Bronchial epithelial cell (primary cell): ENCODE results near the gene RNF121. TPM values are rescaled to one million over a fixed set of nuclear protein-coding genes. Genes with fewer than 3 reads are reported as not detected.
A peak's percentile ranks its signal among the peaks of the same experiment; 100 is the strongest.
"Not testable (repeated sequence)": the region's sequence is repeated elsewhere in the genome, so short reads cannot be mapped to it uniquely, and the experiment has no call there.

Experiments used
- DNase-seq: peaks from one replicate; pipeline ENCODE4 v3.0.0-alpha.2; 2010; ENCODE audit warnings: low read depth
- FAIRE-seq: peaks from 2 replicates; lab custom pipeline; 2011; peaks lifted over from hg19 to GRCh38; lab: Jason Lieb, UNC
- H3K27me3 ChIP-seq: 2 replicates; pipeline ENCODE4 v1.5.1; 2011; ENCODE audit warnings: low read length; ENCODE audit not compliant: control insufficient read depth, insufficient read depth
- H3K36me3 ChIP-seq: 2 replicates; pipeline ENCODE4 v1.5.1; 2011; ENCODE audit warnings: low read length; ENCODE audit not compliant: control insufficient read depth, insufficient read depth
- H3K4me3 ChIP-seq: 2 replicates; pipeline ENCODE4 v1.5.1; 2011; ENCODE audit warnings: mild to moderate bottlenecking, low read depth, low read length, control low read depth
- CTCF ChIP-seq: IDR thresholded peaks from 2 replicates; pipeline ENCODE4 v1.5.1; 2011; ENCODE audit warnings: mild to moderate bottlenecking, moderate library complexity, low read length, control low read depth, inconsistent platforms; ENCODE audit not compliant: insufficient read depth, severe bottlenecking
- total RNA-seq: library from RNA; depleted of rRNA; stranded (reverse); fragments of >200 nt; gene quantifications from 2 replicates; pipeline ENCODE4 v1.2.1, GENCODE V29; 2014

Gene RNF121
- total RNA-seq: 28.5 and 32.6 TPM in 2 replicates

GRCh38 chr11:71928737-71929443 is at the start of gene RNF121:
RNF121 (plus strand) TSS chr11:71929046; CDS start chr11:71929062, 16 bp downstream.
- peak within 1 kb of the TSS; percentile 93 for H3K4me3 ChIP-seq
- no peak for TF ChIP-seq CTCF
- FAIRE-seq (no peak), DNase-seq (peak; percentile 89)
- no peaks in the 10 kb centered on the region for H3K27me3 ChIP-seq
- peaks cover 1% of the 10 kb centered on the region for H3K36me3 ChIP-seq

- not testable (repeated sequence) for FAIRE-seq, H3K4me3 ChIP-seq, H3K27me3 ChIP-seq, DNase-seq, H3K36me3 ChIP-seq
Measured at GRCh38 chr11:71885806-71886205, 43.0 kb upstream of the RNF121 start.

GRCh38 chr11:71888335-71889010 is 40.4 kb upstream of the RNF121 start:
- DNase-seq: peak; percentile 5
- H3K27me3 ChIP-seq, FAIRE-seq, H3K36me3 ChIP-seq, H3K4me3 ChIP-seq: not testable (repeated sequence)

- H3K4me3 ChIP-seq, H3K36me3 ChIP-seq, FAIRE-seq, H3K27me3 ChIP-seq: not testable (repeated sequence)
- peak; percentile 1 for DNase-seq
Measured at GRCh38 chr11:71889181-71889872, 39.5 kb upstream of the RNF121 start.

- Histone ChIP-seq H3K27me3 (no peaks in the 10 kb centered on the region), H3K4me3 (no peak overlapping the region), H3K36me3 (no peaks in the 10 kb centered on the region)
- no peak for TF ChIP-seq CTCF
- DNase-seq (no peak), FAIRE-seq (no peak)
Measured at GRCh38 chr11:71895961-71896360, 32.9 kb upstream of the RNF121 start.

GRCh38 chr11:71901137-71901536 is 27.7 kb upstream of the RNF121 start:
- not testable (repeated sequence) for DNase-seq, FAIRE-seq, H3K4me3 ChIP-seq, H3K27me3 ChIP-seq, H3K36me3 ChIP-seq

GRCh38 chr11:71908218-71908617 is 20.6 kb upstream of the RNF121 start:
- Histone ChIP-seq H3K4me3 (no peak overlapping the region), H3K27me3 (no peaks in the 10 kb centered on the region), H3K36me3 (no peaks in the 10 kb centered on the region)
- no peak for TF ChIP-seq CTCF
- DNase-seq (no peak), FAIRE-seq (no peak)

- H3K36me3 ChIP-seq, DNase-seq, H3K4me3 ChIP-seq, H3K27me3 ChIP-seq, FAIRE-seq: not testable (repeated sequence)
Measured at GRCh38 chr11:71910775-71911174, 18.1 kb upstream of the RNF121 start.

- not testable (repeated sequence) for H3K36me3 ChIP-seq
Measured at GRCh38 chr11:71911321-71911985, 17.4 kb upstream of the RNF121 start.

GRCh38 chr11:71911986-71912340 is 16.9 kb upstream of the RNF121 start:
- H3K36me3 ChIP-seq, FAIRE-seq, H3K4me3 ChIP-seq, DNase-seq, H3K27me3 ChIP-seq: not testable (repeated sequence)

More at GRCh38 chr11:71911321-71911985, 17.4 kb upstream of the RNF121 start:
- not testable (repeated sequence) for H3K27me3 ChIP-seq, H3K4me3 ChIP-seq, FAIRE-seq
- peak; percentile 26 for DNase-seq
